B cell (primary cell): ENCODE measurements around the gene CMIP. TPM values are rescaled to one million over a fixed set of nuclear protein-coding genes. Genes with fewer than 3 reads are reported as not detected.
A peak's percentile ranks its signal among the peaks of the same experiment; 100 is the strongest.

Experiments used
- ATAC-seq: fragments of 200-7000 bp; cut with Tn5 transposase; one replicate; pipeline ENCODE4 v1.10.0; 2021; ENCODE audit warnings: low read depth, mild to moderate bottlenecking, moderate number of reproducible peaks, moderate library complexity
- CTCF ChIA-PET: fragments of 350-600 bp; sonication (Branson Sonifier 250); formaldehyde crosslinking; loops from one replicate; lab custom pipeline; 2021; ENCODE audit warnings: antibody characterized with exemption, inconsistent platforms; lab: Charles Lee
- POLR2A ChIA-PET: fragments of 350-600 bp; sonication (Branson Sonifier 250); formaldehyde crosslinking; loops from one replicate; lab custom pipeline; 2021; ENCODE audit warnings: antibody characterized with exemption; lab: Charles Lee
- DNase-seq: peaks from one replicate; pipeline ENCODE4 v3.0.0; 2013
- H2AFZ ChIP-seq: 2 replicates; pipeline ENCODE4 v1.6.1; 2012; ENCODE audit warnings: mild to moderate bottlenecking, low read depth, low read length; ENCODE audit not compliant: insufficient read depth, poor library complexity, severe bottlenecking
- H3K27ac ChIP-seq, 2 donors: 1 replicate in 1 of 2; 2 replicates in 1 of 2; pipeline ENCODE4 v1.5.1; 2012 to 2013; ENCODE audit warnings: low read length in 2 of 2, mild to moderate bottlenecking in 2 of 2, moderate library complexity in 1 of 2
- H3K27me3 ChIP-seq, 4 experiments: fragments of 200-600 bp in 1 of 4; sonication (generic) in 1 of 4; replicated peaks in 1 of 4; 1 replicate in 2 of 4; 2 replicates in 2 of 4; pipeline versions ENCODE4 v1.6.1 to v1.7.0; 2013 to 2016; ENCODE audit warnings: low read length in 3 of 4, mild to moderate bottlenecking in 2 of 4, mixed read lengths in 1 of 4, moderate library complexity in 1 of 4; ENCODE audit not compliant: insufficient read depth in 4 of 4, control insufficient read depth in 3 of 4; ENCODE audit errors: control extremely low read depth in 1 of 4
- H3K36me3 ChIP-seq, 2 experiments: replicated peaks in 1 of 2; 1 replicate in 1 of 2; 2 replicates in 1 of 2; pipeline versions ENCODE4 v1.6.1 to v1.7.1; 2013; ENCODE audit warnings: low read length in 1 of 2; ENCODE audit not compliant: insufficient read depth in 2 of 2, control insufficient read depth in 1 of 2; ENCODE audit errors: control extremely low read depth in 1 of 2, extremely low read depth in 1 of 2
- H3K4me1 ChIP-seq, 2 donors: fragments of 200-600 bp in 1 of 2; sonication (generic) in 1 of 2; 1 replicate in 1 of 2; 2 replicates in 1 of 2; pipeline versions ENCODE4 v1.5.1 to v1.6.1; 2013 to 2017; ENCODE audit warnings: low read length in 2 of 2; ENCODE audit not compliant: control insufficient read depth in 2 of 2, insufficient read depth in 2 of 2
- H3K4me2 ChIP-seq: replicated peaks from 2 replicates; pipeline ENCODE3; 2012; ENCODE audit warnings: mild to moderate bottlenecking, low read depth, low read length; ENCODE audit not compliant: poor library complexity, severe bottlenecking
- H3K4me3 ChIP-seq, 5 experiments: fragments of 200-600 bp in 1 of 5; sonication (generic) in 1 of 5; 1 replicate in 3 of 5; 2 replicates in 2 of 5; pipeline versions ENCODE4 v1.5.1 to v1.7.0; 2011 to 2016; ENCODE audit warnings: low read length in 4 of 5, mild to moderate bottlenecking in 4 of 5, low read depth in 2 of 5, control low read depth in 1 of 5, moderate library complexity in 1 of 5; ENCODE audit not compliant: insufficient read depth in 1 of 5; ENCODE audit errors: control extremely low read depth in 1 of 5, extremely low read depth in 1 of 5
- H3K79me2 ChIP-seq: fragments of 200-600 bp; sonication (generic); one replicate; pipeline ENCODE4 v1.6.0; 2016; ENCODE audit warnings: low read length; ENCODE audit not compliant: control insufficient read depth, insufficient read depth
- H3K9ac ChIP-seq: fragments of 200-600 bp; sonication (generic); 2 replicates; pipeline ENCODE4 v1.6.1; 2017; ENCODE audit warnings: mild to moderate bottlenecking, low read length, moderate library complexity
- H3K9me3 ChIP-seq, 3 donors: one replicate each; pipeline versions ENCODE4 v1.6.1 to v1.7.1; 2013; ENCODE audit warnings: low read length in 2 of 3; ENCODE audit not compliant: control insufficient read depth in 2 of 3, insufficient read depth in 1 of 3; ENCODE audit errors: control extremely low read depth in 1 of 3
- H4K20me1 ChIP-seq: 2 replicates; pipeline ENCODE4 v1.6.0; 2012; ENCODE audit warnings: mild to moderate bottlenecking, low read length; ENCODE audit not compliant: insufficient read depth, control insufficient read depth, poor library complexity, severe bottlenecking
- H3K27ac Mint-ChIP-seq: one replicate; pipeline ENCODE4 v1.8.0; 2021; ENCODE audit warnings: mixed read lengths
- H3K27me3 Mint-ChIP-seq: one replicate; pipeline ENCODE4 v1.8.0; 2021; ENCODE audit warnings: mixed read lengths
- H3K4me1 Mint-ChIP-seq: one replicate; pipeline ENCODE4 v1.8.0; 2021; ENCODE audit warnings: mixed read lengths
- H3K4me3 Mint-ChIP-seq: one replicate; pipeline ENCODE4 v1.8.0; 2021; ENCODE audit warnings: mixed read lengths
- H3K9me3 Mint-ChIP-seq: one replicate; pipeline ENCODE4 v1.8.0; 2022; ENCODE audit warnings: mixed read lengths; ENCODE audit not compliant: insufficient read depth
- CTCF ChIP-seq: fragments of 200-600 bp; IDR thresholded peaks from one replicate; pipeline ENCODE4 v1.8.0; 2022; ENCODE audit warnings: antibody characterized with exemption, mild to moderate bottlenecking
- EZH2 ChIP-seq: IDR thresholded peaks from 2 replicates; pipeline ENCODE4 v1.6.1; 2012; ENCODE audit warnings: borderline replicate concordance, low read depth, mild to moderate bottlenecking, moderate library complexity, low read length; ENCODE audit not compliant: insufficient read depth, poor library complexity, severe bottlenecking
- WGBS: methylation state at CpG from one replicate; pipeline ENCODE4 v1.1.5; 2013; ENCODE audit warnings: missing lambda C conversion rate; ENCODE audit not compliant: insufficient coverage; 5-methylcytosine and 5-hydroxymethylcytosine counted together
- intact Hi-C: fragments of 100-400 bp; cut with micrococcal nuclease; formaldehyde crosslinking; loops from one replicate; pipeline ENCODE4 v1.10.0; 2022
- polyA plus RNA-seq: library from polyadenylated mRNA; depleted of rRNA; stranded (reverse); fragments of >200 nt; gene quantifications from 2 replicates; pipeline ENCODE4 v1.2.3, GENCODE V29; 2012
- total RNA-seq, 2 donors: library from RNA; stranded (reverse); fragments of 120-200 nt in 1 of 2; gene quantifications; 1 replicate in 1 of 2; 2 replicates in 1 of 2; pipeline versions ENCODE4 v1.2.3 to v1.2.4, GENCODE V29; 2013 to 2022

The CMIP gene
- total and polyA plus RNA-seq, 2 donors (not counting 1 experiment from before 2014, with no cell fraction given): 27.1 to 155 TPM

- H3K27me3 ChIP-seq: no peaks in the 10 kb centered on the region
- H3K4me3 ChIP-seq: no peak overlapping the region
- no peak for ATAC-seq
- DNase-seq: no peak
- peak overlapping the region; percentile 37 for H3K4me3 Mint-ChIP-seq
- no peaks in the 10 kb centered on the region for H3K27me3 Mint-ChIP-seq
- no peaks in the 10 kb centered on the region for H3K9me3 ChIP-seq
- no peaks in the 10 kb centered on the region for H3K9me3 Mint-ChIP-seq
- 98% methylated on average over 7 of the region's 7 CpGs for WGBS
- intact Hi-C loops: loop anchor here (10.0 kb wide), 1 partner anchor 676 kb away; no protein-coding TSS in a partner anchor
- H2AFZ ChIP-seq: no peak overlapping the region
- no peak overlapping the region for H3K9ac ChIP-seq
- H3K4me2 ChIP-seq: peak overlapping the region; percentile 44
- peaks cover 0 to 7% of the 10 kb centered on the region in 2 experiments for H3K36me3 ChIP-seq
- CTCF ChIA-PET: interaction anchor here (0.9 kb wide), 1 partner anchor 13 kb away, joined by 3 read pairs; no protein-coding TSS in a partner anchor
- H3K4me1 ChIP-seq: peaks cover 15 to 23% of the 10 kb centered on the region in 2 donors
- peaks cover 98% of the 10 kb centered on the region for H3K79me2 ChIP-seq
- H3K4me1 Mint-ChIP-seq: peaks cover 60% of the 10 kb centered on the region
- H3K27ac ChIP-seq: no peak overlapping the region
- H3K27ac Mint-ChIP-seq: peak overlapping the region; percentile 53
- POLR2A ChIA-PET: no interaction called here
- no peak for TF ChIP-seq CTCF
- no peak for TF ChIP-seq EZH2
- H4K20me1 ChIP-seq: peaks cover 41% of the 10 kb centered on the region
Observed at GRCh38 chr16:81488687-81489411, 44.2 kb downstream of the CMIP start.

- DNase-seq: peak; percentile 38
- Histone ChIP-seq H3K27me3 (no peaks in the 10 kb centered on the region), H3K9me3 (no peaks in the 10 kb centered on the region), H3K36me3 (peaks cover 0 to 14% of the 10 kb centered on the region in 2 experiments), H3K4me3 (no peak overlapping the region), H4K20me1 (peaks cover 47% of the 10 kb centered on the region), H3K4me1 (peaks cover 16 to 25% of the 10 kb centered on the region in 2 donors), H2AFZ (no peak overlapping the region), H3K9ac (no peak overlapping the region), H3K79me2 (peaks cover 98% of the 10 kb centered on the region), H3K27ac (no peak overlapping the region), H3K4me2 (peak overlapping the region; percentile 44)
- H3K27ac Mint-ChIP-seq: peak overlapping the region; percentile 69
- ChIA-PET CTCF (no interaction called here), POLR2A (no interaction called here)
- H3K4me1 Mint-ChIP-seq: peaks cover 59% of the 10 kb centered on the region
- H3K4me3 Mint-ChIP-seq: peak overlapping the region; percentile 46
- ATAC-seq: peak; percentile 87
- TF ChIP-seq EZH2 (no peak), CTCF (no peak)
- no peaks in the 10 kb centered on the region for H3K27me3 Mint-ChIP-seq
- intact Hi-C loops: loop anchor here (10.0 kb wide), 1 partner anchor 675 kb away; no protein-coding TSS in a partner anchor
- 69% methylated on average over 6 of the region's 12 CpGs for WGBS
- no peaks in the 10 kb centered on the region for H3K9me3 Mint-ChIP-seq
Observed at GRCh38 chr16:81489547-81490267, 45.1 kb downstream of the CMIP start.
